Smooth muscle cell (in vitro differentiated cells): ENCODE data around the gene PPFIBP2. TPM values are rescaled to one million over a fixed set of nuclear protein-coding genes. Genes with fewer than 3 reads are reported as not detected.

Experiments used
- DNase-seq: peaks from one replicate; lab custom pipeline; 2025; ENCODE audit not compliant: unreplicated experiment; lab: John Stamatoyannopoulos, UW
- H2AFZ ChIP-seq: fragments of 200-600 bp; sonication (generic); 2 replicates; pipeline ENCODE4 v1.6.0; 2016; ENCODE audit warnings: antibody characterized with exemption, low read depth, mild to moderate bottlenecking
- H3F3A ChIP-seq: fragments of 200-600 bp; sonication (generic); 2 replicates; pipeline ENCODE4 v1.6.0; 2017; ENCODE audit warnings: antibody characterized with exemption, low read depth
- H3K27ac ChIP-seq: fragments of 200-600 bp; sonication (generic); 2 replicates; pipeline ENCODE4 v1.5.1; 2016; ENCODE audit warnings: low read depth, mild to moderate bottlenecking
- H3K27me3 ChIP-seq: fragments of 200-600 bp; sonication (generic); 2 replicates; pipeline ENCODE4 v1.6.1; 2016; ENCODE audit warnings: low read depth, mild to moderate bottlenecking
- H3K36me3 ChIP-seq: fragments of 200-600 bp; sonication (generic); 2 replicates; pipeline ENCODE4 v1.5.1; 2016; ENCODE audit warnings: low read depth
- H3K4me1 ChIP-seq: fragments of 200-600 bp; sonication (generic); 2 replicates; pipeline ENCODE4 v1.5.1; 2016; ENCODE audit warnings: low read depth
- H3K4me2 ChIP-seq: fragments of 200-600 bp; sonication (generic); 2 replicates; pipeline ENCODE4 v1.6.0; 2016; ENCODE audit warnings: mild to moderate bottlenecking
- H3K4me3 ChIP-seq: fragments of 200-600 bp; sonication (generic); 2 replicates; pipeline ENCODE4 v1.5.1; 2016; ENCODE audit warnings: mild to moderate bottlenecking
- H3K79me2 ChIP-seq: fragments of 200-600 bp; sonication (generic); 2 replicates; pipeline ENCODE4 v1.6.0; 2016; ENCODE audit warnings: low read depth, mild to moderate bottlenecking
- H3K9ac ChIP-seq: fragments of 200-600 bp; sonication (generic); 2 replicates; pipeline ENCODE4 v1.6.0; 2016; ENCODE audit warnings: low read depth
- H3K9me3 ChIP-seq: fragments of 200-600 bp; sonication (generic); replicated peaks from 2 replicates; pipeline ENCODE4 v1.5.1; 2016; ENCODE audit warnings: low read depth
- H4K20me1 ChIP-seq: fragments of 200-600 bp; sonication (generic); 2 replicates; pipeline ENCODE4 v1.6.0; 2016; ENCODE audit warnings: low read depth
- CTCF ChIP-seq: fragments of 200-600 bp; sonication (generic); IDR thresholded peaks from 2 replicates; pipeline ENCODE4 v1.5.1; 2017; ENCODE audit warnings: borderline replicate concordance, mild to moderate bottlenecking, antibody characterized with exemption; ENCODE audit not compliant: insufficient read depth, poor library complexity, severe bottlenecking
- WGBS: methylation state at CpG from one replicate; pipeline ENCODE4 v1.1.7; 2016; ENCODE audit warnings: low lambda C conversion rate; 5-methylcytosine and 5-hydroxymethylcytosine counted together
- polyA plus RNA-seq: library from polyadenylated mRNA; unstranded; fragments of >200 nt; fragmentation: Nextera tagmentation; extraction: Ambion mirVana; gene quantifications from 2 replicates; pipeline ENCODE4 v1.2.1, GENCODE V29; 2016
- total RNA-seq: library from RNA; depleted of rRNA; stranded (reverse); fragments of >200 nt; gene quantifications from 2 replicates; pipeline ENCODE4 v1.2.3, GENCODE V29; 2014

Gene PPFIBP2
- total and polyA plus RNA-seq, 2 experiments from 2014 or later: 9.8 to 20.2 TPM

GRCh38 chr11:7628660-7629059, 114.9 kb downstream of the PPFIBP2 start:
- Histone ChIP-seq H3K4me3 (no peak overlapping the region), H3K36me3 (no peaks in the 10 kb centered on the region), H3K27me3 (no peaks in the 10 kb centered on the region), H2AFZ (no peak overlapping the region), H3K4me2 (no peak overlapping the region), H3K9me3 (no peaks in the 10 kb centered on the region), H4K20me1 (no peaks in the 10 kb centered on the region), H3F3A (no peaks in the 10 kb centered on the region), H3K4me1 (no peaks in the 10 kb centered on the region), H3K79me2 (no peaks in the 10 kb centered on the region), H3K9ac (no peak overlapping the region), H3K27ac (no peak overlapping the region)
- no peak for TF ChIP-seq CTCF
- no peak for DNase-seq
- 94% methylated on average over 3 of the region's 3 CpGs for WGBS

GRCh38 chr11:7630002-7630401, 116.2 kb downstream of the PPFIBP2 start:
- 100% methylated on average over 2 of the region's 2 CpGs for WGBS
- DNase-seq: no peak
- Histone ChIP-seq H3K9me3 (no peaks in the 10 kb centered on the region), H3F3A (no peaks in the 10 kb centered on the region), H3K27ac (no peak overlapping the region), H3K79me2 (no peaks in the 10 kb centered on the region), H4K20me1 (no peaks in the 10 kb centered on the region), H3K4me3 (no peak overlapping the region), H3K9ac (no peak overlapping the region), H2AFZ (no peak overlapping the region), H3K27me3 (no peaks in the 10 kb centered on the region), H3K4me1 (no peaks in the 10 kb centered on the region), H3K4me2 (no peak overlapping the region), H3K36me3 (no peaks in the 10 kb centered on the region)
- no peak for TF ChIP-seq CTCF

GRCh38 chr11:7632211-7632610, 118.4 kb downstream of the PPFIBP2 start:
- Histone ChIP-seq H3K4me1 (no peaks in the 10 kb centered on the region), H3K9me3 (no peaks in the 10 kb centered on the region), H3K27me3 (no peaks in the 10 kb centered on the region), H4K20me1 (no peaks in the 10 kb centered on the region), H3K4me3 (no peak overlapping the region), H3K36me3 (no peaks in the 10 kb centered on the region), H3K79me2 (no peaks in the 10 kb centered on the region), H2AFZ (no peak overlapping the region), H3F3A (no peaks in the 10 kb centered on the region), H3K27ac (no peak overlapping the region), H3K4me2 (no peak overlapping the region), H3K9ac (no peak overlapping the region)
- TF ChIP-seq CTCF: no peak
- 100% methylated on average over 2 of the region's 2 CpGs for WGBS
- no peak for DNase-seq

- H3K9me3 ChIP-seq: no peaks in the 10 kb centered on the region
- no peaks in the 10 kb centered on the region for H3K36me3 ChIP-seq
- H3K27ac ChIP-seq: no peak overlapping the region
- no peak overlapping the region for H3K4me3 ChIP-seq
- no peak overlapping the region for H3K4me2 ChIP-seq
- no peak for DNase-seq
- H3K4me1 ChIP-seq: no peaks in the 10 kb centered on the region
- no peaks in the 10 kb centered on the region for H3F3A ChIP-seq
- TF ChIP-seq CTCF: no peak
- no peaks in the 10 kb centered on the region for H3K27me3 ChIP-seq
- H2AFZ ChIP-seq: no peak overlapping the region
- 96% methylated on average over 4 of the region's 4 CpGs for WGBS
- H3K9ac ChIP-seq: no peak overlapping the region
- no peaks in the 10 kb centered on the region for H3K79me2 ChIP-seq
- no peaks in the 10 kb centered on the region for H4K20me1 ChIP-seq
These were observed 121.3 kb downstream of the PPFIBP2 start for GRCh38 chr11:7635137-7635536.
